ENCODE measurements around the gene BPIFB1. TPM values are rescaled to one million over a fixed set of nuclear protein-coding genes. Genes with fewer than 3 reads are reported as not detected.

Gene BPIFB1
- total and polyA plus RNA-seq, 2 of the 13 experiments (the other 11 are each of a cell fraction or from before 2014, with no cell fraction given) = 0.82 to 4.4 TPM

- TF ChIP-seq ZHX2 (IDR thresholded peaks at IDR 0.05; ENCODE audit: low read depth) = no peak
- TF ChIP-seq ZHX2 (CRISPR knock-in tag; IDR thresholded peaks at IDR 0.05; ENCODE audit: borderline replicate concordance) = no peak
- TF ChIP-seq ZSCAN5A (CRISPR knock-in tag; IDR thresholded peaks at IDR 0.05; ENCODE audit: borderline replicate concordance) = 0 out of 2 replicates have a peak, but pooled peaks have one; percentile 32
- no peak for TF ChIP-seq GTF2F1 (IDR thresholded peaks at IDR 0.05; ENCODE audit: low read length)
- TF ChIP-seq RFX3 (CRISPR knock-in tag; IDR thresholded peaks at IDR 0.05) = no peak
- no peak for TF ChIP-seq ZNF20 (CRISPR knock-in tag; IDR thresholded peaks at IDR 0.05)
- TF ChIP-seq ZNF572 (CRISPR knock-in tag; IDR thresholded peaks at IDR 0.05) = no peak
- TF ChIP-seq ZFP62 (CRISPR knock-in tag; IDR thresholded peaks at IDR 0.05) = no peak
- TF ChIP-seq SMARCE1 (IDR thresholded peaks at IDR 0.05; ENCODE audit: borderline replicate concordance) = no peak
- no peak for TF ChIP-seq ZNF577 (CRISPR knock-in tag; IDR thresholded peaks at IDR 0.05; ENCODE audit: borderline replicate concordance, low read depth)
- no peak for TF ChIP-seq ZNF772 (CRISPR knock-in tag; IDR thresholded peaks at IDR 0.05)
- no peak for TF ChIP-seq KIAA2018 (CRISPR knock-in tag; IDR thresholded peaks at IDR 0.05; ENCODE audit: borderline replicate concordance)
- TF ChIP-seq EP300 (IDR thresholded peaks at IDR 0.05; ENCODE audit: low read depth in 2 of 2, low read length in 2 of 2) = no peak
- TF ChIP-seq EP300 (CRISPR knock-in tag; IDR thresholded peaks at IDR 0.05; ENCODE audit: borderline replicate concordance) = no peak
- no peak for TF ChIP-seq NFIB (CRISPR knock-in tag; IDR thresholded peaks at IDR 0.05; ENCODE audit: borderline replicate concordance)
Observed at GRCh38 chr20:33281550-33282146, 1.4 kb upstream of the BPIFB1 start (continued).

All from HepG2 (cell line).